SH-SY5Y (cell line): Measurements from ENCODE around the gene KIF3A.

Experiments used
- GATA2 ChIP-seq: IDR thresholded peaks from 2 replicates; pipeline ENCODE4 v1.6.1; 2011; ENCODE audit warnings: mild to moderate bottlenecking, low read depth, low read length
- GATA3 ChIP-seq: IDR thresholded peaks from 2 replicates; pipeline ENCODE4 v1.6.1; 2011; ENCODE audit warnings: low read depth, mild to moderate bottlenecking, low read length, moderate library complexity

Gene KIF3A

DNA sequence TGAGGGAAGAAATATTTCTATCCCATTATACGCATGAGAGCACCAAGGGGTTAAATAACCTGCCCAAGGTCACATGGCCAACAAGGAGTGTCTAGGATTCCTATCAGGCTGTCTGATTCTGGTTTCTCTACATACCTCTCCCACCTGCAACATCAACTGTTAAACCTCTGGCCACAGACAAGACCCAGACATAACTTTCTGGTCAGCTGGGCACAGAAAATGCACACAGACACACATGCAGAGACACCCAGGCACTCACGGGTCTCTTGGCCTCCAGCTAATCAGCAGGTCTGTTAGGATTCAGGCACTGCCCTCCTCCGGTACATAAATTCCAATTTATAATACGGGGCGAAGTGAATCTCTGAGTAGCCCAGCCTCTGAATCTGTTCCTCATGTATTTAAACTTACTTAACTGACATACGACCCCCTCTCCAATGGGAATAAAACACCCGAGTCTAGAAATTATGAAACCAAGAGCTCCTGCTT is 38.2 kb upstream of the KIF3A start:
- TF ChIP-seq GATA3: no peak
- no peak for TF ChIP-seq GATA2

- no peak for TF ChIP-seq GATA2
- TF ChIP-seq GATA3: no peak
Observed at GRCh38 chr5:132774896-132775295, 37.5 kb upstream of the KIF3A start.

DNA sequence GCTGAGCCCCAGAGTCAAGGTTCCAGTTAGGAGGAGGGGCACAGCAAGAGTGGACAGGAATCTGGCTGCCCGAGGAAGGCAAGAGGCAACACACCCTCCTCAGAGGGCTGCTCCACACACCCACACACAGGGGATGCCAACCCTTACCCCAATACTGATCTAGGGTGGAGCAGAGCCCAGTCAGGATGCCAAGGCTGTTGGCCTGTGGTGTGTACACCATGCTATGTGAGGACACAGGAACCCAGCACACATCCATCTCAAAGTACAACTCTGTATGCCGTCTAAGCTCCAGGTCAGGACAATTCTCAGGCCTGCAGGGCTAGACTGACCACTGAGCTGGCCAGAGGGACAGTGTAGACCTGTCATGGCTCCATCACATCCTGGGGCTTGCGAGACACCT is 37.1 kb upstream of the KIF3A start:
- no peak for TF ChIP-seq GATA2
- TF ChIP-seq GATA3: no peak

GRCh38 chr5:132773601-132774355 is 36.4 kb upstream of the KIF3A start:
- TF ChIP-seq GATA3: no peak
- TF ChIP-seq GATA2: no peak

GRCh38 chr5:132773114-132773513 is 35.8 kb upstream of the KIF3A start:
- no peak for TF ChIP-seq GATA2
- no peak for TF ChIP-seq GATA3

- no peak for TF ChIP-seq GATA2
- no peak for TF ChIP-seq GATA3
Observed at GRCh38 chr5:132772291-132773070, 35.1 kb upstream of the KIF3A start.

GRCh38 chr5:132771503-132771998 is 34.2 kb upstream of the KIF3A start:
- TF ChIP-seq GATA2 (no peak), GATA3 (no peak)

- no peak for TF ChIP-seq GATA2
- TF ChIP-seq GATA3: no peak
Observed at GRCh38 chr5:132770476-132771159, 33.3 kb upstream of the KIF3A start.

DNA sequence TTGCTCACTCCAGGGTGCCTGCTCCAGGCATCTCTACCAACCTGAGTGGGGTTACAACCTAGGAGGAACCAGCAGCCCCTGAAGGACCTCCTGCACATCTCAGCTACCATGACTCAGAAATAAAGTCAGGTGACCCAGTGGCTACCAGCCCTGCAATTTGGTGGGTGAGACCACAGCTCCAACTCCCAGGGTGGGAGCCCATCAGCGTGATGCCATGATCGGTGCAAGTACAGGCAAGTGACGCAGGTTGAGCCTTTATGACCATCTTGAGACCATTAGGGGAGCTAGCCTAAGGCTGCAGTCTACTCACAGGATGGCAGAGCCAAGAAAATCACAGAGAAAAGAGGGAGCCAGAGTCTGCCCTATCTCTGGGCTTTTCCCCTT is 31.1 kb upstream of the KIF3A start:
- TF ChIP-seq GATA2 (no peak), GATA3 (no peak)

DNA sequence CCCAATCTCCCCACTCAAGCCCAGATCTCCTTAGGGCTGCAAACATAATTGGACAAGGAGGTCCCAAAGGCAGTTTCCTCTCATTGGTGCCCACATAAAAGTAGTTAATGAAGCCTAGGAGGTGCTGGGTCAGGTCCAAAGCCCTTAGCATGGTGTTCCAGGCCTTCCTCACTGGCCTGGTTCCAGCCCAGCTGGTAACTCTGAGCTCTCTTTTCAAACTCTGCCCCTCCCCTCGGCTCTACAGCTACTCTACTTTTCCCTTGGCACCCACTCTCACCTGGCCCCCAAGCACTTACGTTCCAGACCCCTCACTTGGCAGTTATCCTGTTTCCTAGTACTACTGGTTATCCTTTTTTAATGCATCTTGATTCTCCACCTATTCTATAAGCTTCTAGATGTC is 29.8 kb upstream of the KIF3A start:
- TF ChIP-seq GATA3 (no peak), GATA2 (no peak)

- no peak for TF ChIP-seq GATA3
- TF ChIP-seq GATA2: no peak
Observed at GRCh38 chr5:132766806-132767055, 29.4 kb upstream of the KIF3A start.

DNA sequence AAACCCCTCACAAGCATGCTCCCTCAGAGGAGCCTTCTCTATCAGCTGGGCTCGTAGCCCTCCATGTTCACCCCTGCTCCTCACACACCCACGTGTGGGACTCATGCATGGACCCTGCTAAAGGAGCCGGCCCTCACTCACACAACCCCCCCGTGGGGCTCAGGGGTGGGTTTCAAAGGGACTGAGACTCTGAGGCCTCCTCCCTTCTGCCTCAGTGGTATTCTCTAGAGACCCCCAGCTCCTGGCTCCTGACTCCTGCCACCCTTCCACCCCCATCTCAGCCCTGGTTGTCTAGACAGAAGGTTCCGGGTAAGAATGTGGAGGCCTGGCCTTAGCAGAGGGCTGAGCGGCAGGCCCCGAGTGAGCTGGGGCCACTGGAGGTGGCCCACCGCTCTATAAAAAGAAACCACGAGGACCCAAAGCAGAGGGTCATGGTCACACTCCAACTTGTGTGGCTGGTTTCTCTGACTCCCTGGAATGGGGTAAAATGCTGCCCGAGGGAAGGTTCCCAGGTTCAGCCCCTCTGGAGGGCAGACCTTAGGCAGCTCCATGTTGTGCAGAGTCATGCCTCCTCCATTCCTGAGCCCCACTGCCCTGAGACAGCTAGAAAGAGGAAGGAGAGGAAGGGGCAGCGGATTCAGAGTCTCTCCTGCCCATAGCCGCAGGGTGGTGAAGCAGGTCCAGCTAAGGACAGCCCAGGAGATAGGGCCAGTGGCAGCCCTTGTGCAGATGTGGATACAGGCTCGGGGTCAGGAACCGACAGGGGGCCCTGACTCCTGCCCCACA is 28.9 kb upstream of the KIF3A start:
- no peak for TF ChIP-seq GATA2
- TF ChIP-seq GATA3: no peak

GRCh38 chr5:132765311-132766019 is 28.1 kb upstream of the KIF3A start:
- TF ChIP-seq GATA3 (no peak), GATA2 (no peak)
